SIG-M5 treated with dmso at 0.1 percent for 504 hours (cell line): Measurements from ENCODE around the gene CPB2.

Source experiments
- DNase-seq: peaks from one replicate; lab custom pipeline; 2025; ENCODE audit not compliant: unreplicated experiment; lab: John Stamatoyannopoulos, UW

The CPB2 gene

GRCh38 chr13:46127358-46128023, 22.7 kb upstream of the CPB2 start:
- no peak for DNase-seq

- peak; percentile 80 for DNase-seq
These were observed 21.9 kb upstream of the CPB2 start for GRCh38 chr13:46126552-46127357.

GRCh38 chr13:46126056-46126455, 21.2 kb upstream of the CPB2 start:
- DNase-seq, result no peak

GRCh38 chr13:46124967-46125933, 20.4 kb upstream of the CPB2 start:
- DNase-seq, result no peak

- DNase-seq, result no peak
These were observed 19.7 kb upstream of the CPB2 start for GRCh38 chr13:46124531-46124966.

GRCh38 chr13:46122304-46122703, 17.5 kb upstream of the CPB2 start:
- DNase-seq, result no peak

GRCh38 chr13:46121597-46122163, 16.8 kb upstream of the CPB2 start:
- DNase-seq, result no peak

- DNase-seq, result no peak
These were observed 16.2 kb upstream of the CPB2 start for GRCh38 chr13:46121033-46121432.

GRCh38 chr13:46119883-46120614, 15.2 kb upstream of the CPB2 start:
- DNase-seq, result peak; percentile 19

GRCh38 chr13:46116653-46117502, 12.0 kb upstream of the CPB2 start:
- DNase-seq, result no peak

- peak; percentile 75 for DNase-seq
These were observed 9.8 kb upstream of the CPB2 start for GRCh38 chr13:46114613-46115012.

GRCh38 chr13:46113596-46113995, 8.8 kb upstream of the CPB2 start:
- peak; percentile 25 for DNase-seq

- DNase-seq, result no peak
These were observed 6.3 kb upstream of the CPB2 start for GRCh38 chr13:46111151-46111550.

- DNase-seq, result no peak
These were observed 4.6 kb upstream of the CPB2 start for GRCh38 chr13:46109451-46109850.

- DNase-seq, result no peak
These were observed 2.1 kb upstream of the CPB2 start for GRCh38 chr13:46106839-46107371.

GRCh38 chr13:46103037-46103436, 1.8 kb downstream of the CPB2 start:
- no peak for DNase-seq

GRCh38 chr13:46102255-46102605, 2.6 kb downstream of the CPB2 start:
- no peak for DNase-seq

GRCh38 chr13:46101484-46102254, 3.2 kb downstream of the CPB2 start:
- DNase-seq, result peak; percentile 76
